Activated naive CD4-positive, alpha-beta T cell treated with Interleukin-2 at 50 U/mL for 16 hours (primary cell): ENCODE measurements around the gene GXYLT2.
A peak's percentile ranks its signal among the peaks of the same experiment; 100 is the strongest.

ENCODE experiments used
- DNase-seq: peaks from one replicate; pipeline ENCODE4 v3.0.0-alpha.2; 2020

GXYLT2 gene

GRCh38 chr3:72938471-72939265, 50.8 kb downstream of the GXYLT2 start:
- DNase-seq = peak; percentile 6

GRCh38 chr3:72941245-72941644, 53.4 kb downstream of the GXYLT2 start:
- DNase-seq = no peak

- no peak for DNase-seq
Observed at GRCh38 chr3:72942427-72942826, 54.6 kb downstream of the GXYLT2 start.

- no peak for DNase-seq
Observed at GRCh38 chr3:72944696-72945095, 56.9 kb downstream of the GXYLT2 start.

- no peak for DNase-seq
Observed at GRCh38 chr3:72947715-72948490, 60.1 kb downstream of the GXYLT2 start.

GRCh38 chr3:72949016-72949415, 61.2 kb downstream of the GXYLT2 start:
- no peak for DNase-seq

- no peak for DNase-seq
Observed at GRCh38 chr3:72950372-72950771, 62.5 kb downstream of the GXYLT2 start.

GRCh38 chr3:72950801-72951200, 63.0 kb downstream of the GXYLT2 start:
- no peak for DNase-seq

GRCh38 chr3:72951259-72951722, 63.4 kb downstream of the GXYLT2 start:
- DNase-seq = no peak

- DNase-seq = no peak
Observed at GRCh38 chr3:72953325-72953956, 65.6 kb downstream of the GXYLT2 start.

- no peak for DNase-seq
Observed at GRCh38 chr3:72957297-72957696, 69.5 kb downstream of the GXYLT2 start.

- DNase-seq = no peak
Observed at GRCh38 chr3:72959336-72959735, 71.5 kb downstream of the GXYLT2 start.

- DNase-seq = peak; percentile 29
Observed at GRCh38 chr3:72960812-72961518, 73.1 kb downstream of the GXYLT2 start.

- no peak for DNase-seq
Observed at GRCh38 chr3:72961752-72962151, 73.9 kb downstream of the GXYLT2 start.

- no peak for DNase-seq
Observed at GRCh38 chr3:72962317-72962716, 74.5 kb downstream of the GXYLT2 start.

- no peak for DNase-seq
Observed at GRCh38 chr3:72964633-72965032, 76.8 kb downstream of the GXYLT2 start.

- no peak for DNase-seq
Observed at GRCh38 chr3:72968266-72968664, 80.4 kb downstream of the GXYLT2 start.

- DNase-seq = no peak
Observed at GRCh38 chr3:72969766-72970165, 81.9 kb downstream of the GXYLT2 start.

GRCh38 chr3:72970942-72971341, 83.1 kb downstream of the GXYLT2 start:
- no peak for DNase-seq

- no peak for DNase-seq
Observed at GRCh38 chr3:72972706-72973030, 84.8 kb downstream of the GXYLT2 start.

- DNase-seq = no peak
Observed at GRCh38 chr3:72973031-72973723, 85.3 kb downstream of the GXYLT2 start.

GRCh38 chr3:72973786-72974185, 85.9 kb downstream of the GXYLT2 start:
- DNase-seq = no peak

GRCh38 chr3:72974956-72975355, 87.1 kb downstream of the GXYLT2 start:
- no peak for DNase-seq
